ENCODE data around the gene ELOB. TPM values are rescaled to one million over a fixed set of nuclear protein-coding genes. Genes with fewer than 3 reads are reported as not detected.

ELOB gene
- total and polyA plus RNA-seq, 2 of the 13 experiments (the other 11 are each of a cell fraction or from before 2014, with no cell fraction given) = 208 to 225 TPM

DNA sequence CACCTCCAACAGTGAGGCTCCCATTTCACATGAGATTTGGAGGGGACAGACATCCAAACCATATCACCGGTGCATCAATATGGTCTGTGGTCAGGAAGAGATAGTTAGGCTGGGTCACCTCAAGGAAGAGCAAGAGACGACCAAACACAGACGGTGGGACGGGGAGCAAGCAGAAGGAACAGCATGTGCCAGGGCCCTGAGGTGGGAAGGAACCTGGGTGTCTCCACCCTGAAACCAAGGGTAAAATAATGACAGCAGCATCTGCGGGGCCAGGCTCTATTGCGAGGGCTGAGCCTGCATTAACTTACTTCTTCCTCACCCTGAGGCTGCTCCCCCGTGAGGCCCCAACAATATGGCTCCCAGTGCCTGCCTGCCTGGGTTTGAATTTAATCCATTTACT lies 31.1 kb upstream of the ELOB start:
- no TSS peak for BruUV-seq (replicated peaks)
- Histone ChIP-seq H3K79me2 (ENCODE audit: insufficient read depth, low read length) (no peaks in the 10 kb centered on the region), H3K36me3 (replicated peaks in 1 of 2; ENCODE audit: control insufficient read depth in 1 of 2, insufficient read depth in 2 of 2, low read length in 2 of 2) (no peaks in the 10 kb centered on the region), H3K4me2 (ENCODE audit: low read depth, low read length) (no peak overlapping the region), H3K27me3 (ENCODE audit: control insufficient read depth in 1 of 2, insufficient read depth in 2 of 2, low read length in 2 of 2) (peaks cover 5 to 55% of the 10 kb centered on the region in 2 experiments; a peak in 4 of 5 replicates), H2AFZ (ENCODE audit: low read length) (no peak overlapping the region), H3K27ac (ENCODE audit: extremely low read length, insufficient read depth, low read length) (no peak overlapping the region), H4K20me1 (ENCODE audit: insufficient read depth, low read length) (no peaks in the 10 kb centered on the region), H3K4me3 (replicated peaks in 1 of 3; ENCODE audit: insufficient read depth in 1 of 3, low read depth in 2 of 3, low read length in 3 of 3) (no peak overlapping the region), H3K4me1 (ENCODE audit: insufficient read depth, low read length) (peaks cover 7% of the 10 kb centered on the region; the same call in 1 of the 2 replicates), H3K9ac (ENCODE audit: insufficient read depth, low read depth, low read length) (no peak overlapping the region), H3K9me3 (ENCODE audit: low read length) (peaks cover 4% of the 10 kb centered on the region; the same call in 1 of the 2 replicates)
- no peak for DNase-seq (ENCODE audit: low spot score)
- 32% methylated on average over 5 of the region's 7 CpGs for WGBS (ENCODE audit: low lambda C conversion rate)
- no peak for FAIRE-seq
- TF ChIP-seq NBN (conservative IDR thresholded peaks at IDR 0.05) (no peak), ATRX (CRISPR knock-in tag; IDR thresholded peaks at IDR 0.05; ENCODE audit: borderline replicate concordance) (no peak), SALL2 (CRISPR knock-in tag; IDR thresholded peaks at IDR 0.05) (no peak)
- TF ChIP-seq, protein P1, sequence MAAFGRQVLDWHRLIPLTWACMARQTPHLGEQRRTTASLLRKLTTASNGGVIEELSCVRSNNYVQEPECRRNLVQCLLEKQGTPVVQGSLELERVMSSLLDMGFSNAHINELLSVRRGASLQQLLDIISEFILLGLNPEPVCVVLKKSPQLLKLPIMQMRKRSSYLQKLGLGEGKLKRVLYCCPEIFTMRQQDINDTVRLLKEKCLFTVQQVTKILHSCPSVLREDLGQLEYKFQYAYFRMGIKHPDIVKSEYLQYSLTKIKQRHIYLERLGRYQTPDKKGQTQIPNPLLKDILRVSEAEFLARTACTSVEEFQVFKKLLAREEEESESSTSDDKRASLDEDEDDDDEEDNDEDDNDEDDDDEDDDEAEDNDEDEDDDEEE (CRISPR knock-in tag; IDR thresholded peaks at IDR 0.05) = no peak
- in situ Hi-C loops (cut with HindIII; ENCODE audit: extremely low pct_ligation_motif_present, low pct_unique_long_range_greater_than_20kb) = no loop called here
- CTCF ChIA-PET (ENCODE audit: low intra/inter-chr PET ratio, low total read pairs) = no interaction called here
- no peak for ATAC-seq
- POLR2A ChIA-PET = no interaction called here
- intact Hi-C loops (cut with micrococcal nuclease; ENCODE audit: unreplicated experiment) = no loop called here

DNA sequence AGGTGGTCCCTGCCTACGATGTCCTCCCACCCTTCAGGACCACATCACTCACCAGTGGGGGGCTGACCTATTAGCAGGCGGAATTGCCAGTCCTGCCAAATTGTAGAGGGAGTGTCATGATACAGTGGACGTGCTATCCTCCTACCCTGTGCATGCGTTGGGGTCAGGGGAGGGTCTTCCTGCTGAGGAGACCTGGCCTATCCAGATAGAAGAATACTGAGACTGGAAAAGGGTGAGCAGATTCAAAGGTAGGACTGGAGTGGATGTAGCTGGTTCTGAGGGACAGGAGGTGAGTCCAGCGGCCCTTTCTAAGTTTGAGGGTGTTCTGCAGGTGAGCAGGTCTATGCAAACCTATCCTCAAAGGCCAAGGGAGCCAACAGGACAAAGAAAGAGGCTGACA lies 29.2 kb upstream of the ELOB start:
- no TSS peak for BruUV-seq (replicated peaks)
- CTCF ChIA-PET (ENCODE audit: low intra/inter-chr PET ratio, low total read pairs) = no interaction called here
- TF ChIP-seq ZNF792 (CRISPR knock-in tag; IDR thresholded peaks at IDR 0.05) (no peak), NFKB2 (CRISPR knock-in tag; IDR thresholded peaks at IDR 0.05; ENCODE audit: borderline replicate concordance) (no peak), ZNF253 (CRISPR knock-in tag; IDR thresholded peaks at IDR 0.05; ENCODE audit: borderline replicate concordance) (no peak), ZNF768 (CRISPR knock-in tag; IDR thresholded peaks at IDR 0.05) (no peak), ELF1 (CRISPR knock-in tag; IDR thresholded peaks at IDR 0.05) (no peak), RFXAP (CRISPR knock-in tag; IDR thresholded peaks at IDR 0.05; ENCODE audit: borderline replicate concordance) (no peak), ZNF556 (CRISPR knock-in tag; IDR thresholded peaks at IDR 0.05; ENCODE audit: borderline replicate concordance) (no peak), KMT2B (CRISPR knock-in tag; IDR thresholded peaks at IDR 0.05) (no peak), CBX5 (CRISPR knock-in tag; IDR thresholded peaks at IDR 0.05; ENCODE audit: borderline replicate concordance) (no peak), CBX2 (IDR thresholded peaks at IDR 0.05; ENCODE audit: low read depth, low read length) (no peak), CBX2 (CRISPR knock-in tag; IDR thresholded peaks at IDR 0.05; ENCODE audit: low read depth) (no peak), HMGA1 (CRISPR knock-in tag; conservative IDR thresholded peaks at IDR 0.05) (no peak), ONECUT2 (CRISPR knock-in tag; IDR thresholded peaks at IDR 0.05) (no peak)
- TF ChIP-seq, protein P2, sequence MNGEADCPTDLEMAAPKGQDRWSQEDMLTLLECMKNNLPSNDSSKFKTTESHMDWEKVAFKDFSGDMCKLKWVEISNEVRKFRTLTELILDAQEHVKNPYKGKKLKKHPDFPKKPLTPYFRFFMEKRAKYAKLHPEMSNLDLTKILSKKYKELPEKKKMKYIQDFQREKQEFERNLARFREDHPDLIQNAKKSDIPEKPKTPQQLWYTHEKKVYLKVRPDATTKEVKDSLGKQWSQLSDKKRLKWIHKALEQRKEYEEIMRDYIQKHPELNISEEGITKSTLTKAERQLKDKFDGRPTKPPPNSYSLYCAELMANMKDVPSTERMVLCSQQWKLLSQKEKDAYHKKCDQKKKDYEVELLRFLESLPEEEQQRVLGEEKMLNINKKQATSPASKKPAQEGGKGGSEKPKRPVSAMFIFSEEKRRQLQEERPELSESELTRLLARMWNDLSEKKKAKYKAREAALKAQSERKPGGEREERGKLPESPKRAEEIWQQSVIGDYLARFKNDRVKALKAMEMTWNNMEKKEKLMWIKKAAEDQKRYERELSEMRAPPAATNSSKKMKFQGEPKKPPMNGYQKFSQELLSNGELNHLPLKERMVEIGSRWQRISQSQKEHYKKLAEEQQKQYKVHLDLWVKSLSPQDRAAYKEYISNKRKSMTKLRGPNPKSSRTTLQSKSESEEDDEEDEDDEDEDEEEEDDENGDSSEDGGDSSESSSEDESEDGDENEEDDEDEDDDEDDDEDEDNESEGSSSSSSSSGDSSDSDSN (CRISPR knock-in tag; IDR thresholded peaks at IDR 0.05) = no peak

More for the DNA sequence above, 29.2 kb upstream of the ELOB start:
- Histone ChIP-seq H3K9me3 (ENCODE audit: low read length) (peaks cover 4% of the 10 kb centered on the region; the same call in 1 of the 2 replicates), H3K4me2 (ENCODE audit: low read depth, low read length) (no peak overlapping the region), H4K20me1 (ENCODE audit: insufficient read depth, low read length) (no peaks in the 10 kb centered on the region), H3K4me3 (replicated peaks in 1 of 3; ENCODE audit: insufficient read depth in 1 of 3, low read depth in 2 of 3, low read length in 3 of 3) (no peak overlapping the region), H3K27ac (ENCODE audit: extremely low read length, insufficient read depth, low read length) (no peak overlapping the region), H3K36me3 (replicated peaks in 1 of 2; ENCODE audit: control insufficient read depth in 1 of 2, insufficient read depth in 2 of 2, low read length in 2 of 2) (no peaks in the 10 kb centered on the region), H3K79me2 (ENCODE audit: insufficient read depth, low read length) (no peaks in the 10 kb centered on the region), H3K4me1 (ENCODE audit: insufficient read depth, low read length) (peaks cover 7% of the 10 kb centered on the region; the same call in 1 of the 2 replicates), H3K9ac (ENCODE audit: insufficient read depth, low read depth, low read length) (no peak overlapping the region), H2AFZ (ENCODE audit: low read length) (no peak overlapping the region), H3K27me3 (ENCODE audit: control insufficient read depth in 1 of 2, insufficient read depth in 2 of 2, low read length in 2 of 2) (peaks cover 1 to 43% of the 10 kb centered on the region in 2 experiments; a peak in 4 of 5 replicates)
- intact Hi-C loops (cut with micrococcal nuclease; ENCODE audit: unreplicated experiment) (no loop called here), in situ Hi-C loops (cut with HindIII; ENCODE audit: extremely low pct_ligation_motif_present, low pct_unique_long_range_greater_than_20kb) (no loop called here)
- FAIRE-seq = no peak
- WGBS (ENCODE audit: low lambda C conversion rate) = 11% methylated on average over 4 of the region's 5 CpGs
- POLR2A ChIA-PET = no interaction called here
- ATAC-seq = no peak
- no peak for DNase-seq (ENCODE audit: low spot score)

Data from HepG2 (cell line).